GM13976 (cell line): ENCODE results near the gene ECM2.

Source experiments
- DNase-seq: peaks from one replicate; pipeline ENCODE4 v3.0.0; 2012; ENCODE audit warnings: low spot score
- CTCF ChIP-seq: IDR thresholded peaks from 2 replicates; pipeline ENCODE4 v1.5.1; 2012; ENCODE audit warnings: borderline replicate concordance, mild to moderate bottlenecking; ENCODE audit not compliant: insufficient read depth; ENCODE audit errors: extremely low read depth, missing control alignments, control extremely low read depth
- in situ Hi-C: fragments of 300-500 bp; cut with MboI; formaldehyde crosslinking; loops from one replicate; pipeline ENCODE4 v1.12.0; 2022; ENCODE audit warnings: low sequenced_read_pairs, mixed read lengths, inconsistent platforms; ENCODE audit not compliant: unreplicated experiment

ECM2 gene

GRCh38 chr9:92478783-92479182, 57.0 kb downstream of the ECM2 start:
- TF ChIP-seq CTCF: no peak
- in situ Hi-C loops: loop anchor here (25.0 kb wide), 1 partner anchor 309 kb away; no protein-coding TSS in a partner anchor

GRCh38 chr9:92476962-92477361, 58.8 kb downstream of the ECM2 start:
- TF ChIP-seq CTCF: no peak
- in situ Hi-C loops: loop anchor here (25.0 kb wide), 1 partner anchor 310 kb away; no protein-coding TSS in a partner anchor
- peak; percentile 24 for DNase-seq

More at GRCh38 chr9:92478783-92479182, 57.0 kb downstream of the ECM2 start:
- DNase-seq: no peak

- no peak for TF ChIP-seq CTCF
- DNase-seq: no peak
- in situ Hi-C loops: no loop called here
Measured at GRCh38 chr9:92474587-92474986, 61.2 kb downstream of the ECM2 start.

GRCh38 chr9:92468206-92468605, 67.6 kb downstream of the ECM2 start:
- no peak for TF ChIP-seq CTCF
- in situ Hi-C loops: no loop called here
- DNase-seq: no peak

DNA sequence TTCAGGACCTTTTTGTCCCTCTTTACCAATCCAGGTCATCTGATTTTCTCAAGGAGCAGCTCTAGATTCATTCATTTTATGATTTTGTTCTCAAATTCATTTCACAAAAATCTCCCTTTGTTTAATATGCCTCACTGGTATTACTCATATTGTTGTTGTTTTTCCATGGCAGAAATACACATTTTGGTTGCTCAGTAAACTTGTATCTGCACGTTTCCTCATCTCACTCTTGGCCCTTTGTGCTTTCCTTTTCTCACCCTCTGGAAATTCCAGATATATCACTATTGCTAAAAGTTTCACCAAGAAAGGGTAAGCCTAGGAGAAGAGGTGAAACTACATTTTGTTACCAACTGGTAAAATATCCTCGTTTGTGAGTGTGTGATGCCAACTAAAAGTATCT, 68.3 kb downstream of the ECM2 start:
- no peak for DNase-seq
- no peak for TF ChIP-seq CTCF
- in situ Hi-C loops: no loop called here

- DNase-seq: no peak
- in situ Hi-C loops: no loop called here
Measured at GRCh38 chr9:92467041-92467440, 68.7 kb downstream of the ECM2 start.

More at GRCh38 chr9:92467041-92467440, 68.7 kb downstream of the ECM2 start:
- no peak for TF ChIP-seq CTCF
